Panc1 (cell line): ENCODE measurements around the gene CACNA1G. TPM values are rescaled to one million over a fixed set of nuclear protein-coding genes. Genes with fewer than 3 reads are reported as not detected.

Experiments used
- ATAC-seq: fragments of 200-7000 bp; cut with Tn5 transposase; 2 replicates; pipeline ENCODE4 v1.9.1; 2020; ENCODE audit warnings: mild to moderate bottlenecking, moderate library complexity
- BruUV-seq: library from RNA; stranded (reverse); fragments of 400-500 nt; replicated peaks from 2 replicates; lab custom pipeline; 2021; lab: Mats Ljungman, UMichigan
- CTCF ChIA-PET: fragments of 300-600 bp; sonication (Branson Sonifier 250); formaldehyde crosslinking; loops from one replicate; lab custom pipeline; 2022; ENCODE audit warnings: antibody characterized with exemption; lab: Charles Lee
- POLR2A ChIA-PET: fragments of 300-600 bp; sonication (Branson Sonifier 250); formaldehyde crosslinking; loops from one replicate; lab custom pipeline; 2022; ENCODE audit warnings: antibody characterized with exemption; lab: Charles Lee
- DNase-seq: peaks from one replicate; pipeline ENCODE4 v3.0.0-alpha.2; 2010; ENCODE audit warnings: low read depth, low spot score
- H3K27ac ChIP-seq: 2 replicates; pipeline ENCODE4 v1.5.1; 2011; ENCODE audit warnings: mild to moderate bottlenecking, low read length, inconsistent platforms
- H3K27me3 ChIP-seq: fragments of 200-500 bp; sonication (Bioruptor generic); 2 replicates; pipeline ENCODE4 v1.6.0; 2014; ENCODE audit warnings: low read length, inconsistent platforms; ENCODE audit not compliant: control insufficient read depth, insufficient read depth
- H3K36me3 ChIP-seq: fragments of 200-500 bp; sonication (Bioruptor generic); 2 replicates; pipeline ENCODE4 v1.5.1; 2014; ENCODE audit warnings: inconsistent platforms, mild to moderate bottlenecking, low read length, moderate library complexity; ENCODE audit not compliant: control insufficient read depth, insufficient read depth
- H3K4me1 ChIP-seq: 2 replicates; pipeline ENCODE4 v1.5.1; 2011; ENCODE audit warnings: inconsistent platforms, mild to moderate bottlenecking, low read length, moderate library complexity; ENCODE audit not compliant: control insufficient read depth, insufficient read depth
- H3K4me3 ChIP-seq, 2 experiments: 2 replicates each; pipeline ENCODE4 v1.5.1; 2011 to 2012; ENCODE audit warnings: low read depth in 2 of 2, low read length in 2 of 2, mild to moderate bottlenecking in 2 of 2, inconsistent platforms in 1 of 2, moderate library complexity in 1 of 2
- H3K9me3 ChIP-seq: fragments of 200-500 bp; sonication (Bioruptor generic); 2 replicates; pipeline ENCODE4 v1.5.1; 2014; ENCODE audit warnings: low read depth, mild to moderate bottlenecking, inconsistent platforms, low read length, moderate library complexity; ENCODE audit not compliant: control insufficient read depth, insufficient read depth
- POLR2AphosphoS5 ChIP-seq: IDR thresholded peaks from 2 replicates; pipeline ENCODE4 v1.6.1; 2012; ENCODE audit warnings: mild to moderate bottlenecking, low read depth, low read length, moderate library complexity
- SIN3A ChIP-seq: IDR thresholded peaks from 2 replicates; pipeline ENCODE4 v1.6.1; 2012; ENCODE audit warnings: low read depth, mild to moderate bottlenecking, low read length, moderate library complexity, borderline replicate concordance; ENCODE audit not compliant: insufficient read depth
- TCF7L2 ChIP-seq: IDR thresholded peaks from 2 replicates; pipeline ENCODE4 v1.6.1; 2011; ENCODE audit warnings: mild to moderate bottlenecking, low read depth, low read length, inconsistent platforms
- in situ Hi-C: cut with HindIII; loops from 2 replicates; pipeline ENCODE4 v1.10.0; 2016; ENCODE audit warnings: low sequenced_read_pairs, low pct_unique_long_range_greater_than_20kb
- intact Hi-C: fragments of 100-400 bp; cut with micrococcal nuclease; formaldehyde crosslinking; loops from one replicate; pipeline ENCODE4 v1.10.0; 2022; ENCODE audit not compliant: unreplicated experiment
- total RNA-seq: library from RNA; stranded (reverse); gene quantifications from one replicate; pipeline ENCODE4 v1.2.1, GENCODE V29; 2021; ENCODE audit not compliant: unreplicated experiment
- TF ChIP-seq, protein P1 (sequence below): fragments of 450-650 bp; IDR thresholded peaks from 2 replicates; pipeline ENCODE4 v1.5.1; 2017; ENCODE audit warnings: mild to moderate bottlenecking
- TF ChIP-seq, protein P2 (sequence below), 2 experiments: IDR thresholded peaks; 2 replicates each; pipeline ENCODE4 v1.6.1; 2011 to 2012; ENCODE audit warnings: low read depth in 2 of 2, control low read depth in 1 of 2, low read length in 1 of 2, mild to moderate bottlenecking in 1 of 2, moderate library complexity in 1 of 2; ENCODE audit not compliant: insufficient read depth in 1 of 2

CACNA1G gene
- total RNA-seq, 1 experiment from 2014 or later, result 10.0 TPM

DNA sequence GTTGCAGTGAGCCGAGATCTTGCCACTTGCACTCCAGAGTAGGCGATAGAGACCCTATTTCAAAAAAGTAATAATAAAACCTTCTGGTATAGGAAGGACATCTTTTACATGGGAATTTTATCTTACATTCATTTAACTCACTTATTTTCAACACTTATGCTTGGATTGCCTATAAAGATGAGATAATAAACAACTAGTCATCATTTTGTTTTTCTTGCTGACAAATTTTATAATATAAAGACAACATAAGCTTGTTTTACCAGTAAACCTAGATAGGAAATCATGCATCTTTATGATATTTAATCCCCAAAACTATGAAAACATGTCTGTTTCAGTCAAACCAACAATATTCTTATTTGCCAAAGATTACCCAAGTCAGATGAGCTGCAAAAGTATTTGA is 91.1 kb downstream of the CACNA1G start:
- in situ Hi-C loops (no loop called here), intact Hi-C loops (no loop called here)
- Histone ChIP-seq H3K4me3 (no peak overlapping the region), H3K36me3 (no peaks in the 10 kb centered on the region), H3K4me1 (peaks cover 25% of the 10 kb centered on the region), H3K9me3 (no peaks in the 10 kb centered on the region; the same call in 1 of the 2 replicates), H3K27ac (no peak overlapping the region), H3K27me3 (no peaks in the 10 kb centered on the region)
- ChIA-PET POLR2A (interaction anchor here (0.6 kb wide), 1 partner anchor 1688 kb away, joined by 9 read pairs; no protein-coding TSS in a partner anchor), CTCF (interaction anchor here (0.5 kb wide), 1 partner anchor 10 kb away, joined by 6 read pairs; no protein-coding TSS in a partner anchor)
- TF ChIP-seq, protein P1, sequence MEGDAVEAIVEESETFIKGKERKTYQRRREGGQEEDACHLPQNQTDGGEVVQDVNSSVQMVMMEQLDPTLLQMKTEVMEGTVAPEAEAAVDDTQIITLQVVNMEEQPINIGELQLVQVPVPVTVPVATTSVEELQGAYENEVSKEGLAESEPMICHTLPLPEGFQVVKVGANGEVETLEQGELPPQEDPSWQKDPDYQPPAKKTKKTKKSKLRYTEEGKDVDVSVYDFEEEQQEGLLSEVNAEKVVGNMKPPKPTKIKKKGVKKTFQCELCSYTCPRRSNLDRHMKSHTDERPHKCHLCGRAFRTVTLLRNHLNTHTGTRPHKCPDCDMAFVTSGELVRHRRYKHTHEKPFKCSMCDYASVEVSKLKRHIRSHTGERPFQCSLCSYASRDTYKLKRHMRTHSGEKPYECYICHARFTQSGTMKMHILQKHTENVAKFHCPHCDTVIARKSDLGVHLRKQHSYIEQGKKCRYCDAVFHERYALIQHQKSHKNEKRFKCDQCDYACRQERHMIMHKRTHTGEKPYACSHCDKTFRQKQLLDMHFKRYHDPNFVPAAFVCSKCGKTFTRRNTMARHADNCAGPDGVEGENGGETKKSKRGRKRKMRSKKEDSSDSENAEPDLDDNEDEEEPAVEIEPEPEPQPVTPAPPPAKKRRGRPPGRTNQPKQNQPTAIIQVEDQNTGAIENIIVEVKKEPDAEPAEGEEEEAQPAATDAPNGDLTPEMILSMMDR, result no peak
- TF ChIP-seq POLR2AphosphoS5, result no peak; the same call in 1 of the 2 replicates
- DNase-seq, result no peak
- ATAC-seq, result no peak
- BruUV-seq, result no TSS peak

DNA sequence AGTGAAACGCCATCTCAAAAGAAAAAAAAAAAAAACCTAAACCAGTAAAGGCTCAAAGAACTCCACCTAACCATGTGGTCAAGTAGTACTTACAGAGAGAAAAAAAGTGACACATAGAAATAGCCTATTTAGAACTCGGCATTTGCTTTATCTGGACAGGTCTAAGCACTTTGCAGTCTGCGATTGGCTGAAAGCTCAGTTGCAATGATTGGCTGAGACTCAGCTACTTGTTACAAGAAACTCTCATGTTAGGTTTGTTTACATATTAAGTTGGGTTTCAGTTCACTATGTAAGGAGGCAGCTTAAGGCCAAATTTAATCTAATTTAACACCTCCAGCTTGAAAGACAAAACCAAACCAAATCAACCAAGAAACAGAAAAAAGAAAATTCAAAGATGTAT is 93.2 kb downstream of the CACNA1G start:
- intact Hi-C loops, result no loop called here
- Histone ChIP-seq H3K27ac (no peak overlapping the region; the same call in 1 of the 2 replicates), H3K4me3 (no peak overlapping the region), H3K27me3 (no peaks in the 10 kb centered on the region), H3K9me3 (no peaks in the 10 kb centered on the region; the same call in 1 of the 2 replicates), H3K36me3 (no peaks in the 10 kb centered on the region), H3K4me1 (peaks cover 20% of the 10 kb centered on the region)
- ChIA-PET CTCF (interaction anchor here (0.6 to 0.7 kb wide), 2 partner anchors 25 to 92 kb away, joined by 4 to 6 read pairs; no protein-coding TSS in a partner anchor), POLR2A (interaction anchor here (0.6 to 0.9 kb wide), 3 partner anchors 9 to 93 kb away, joined by 3 to 11 read pairs (median 7); no protein-coding TSS in a partner anchor)
- in situ Hi-C loops, result no loop called here
- TF ChIP-seq, protein P2, sequence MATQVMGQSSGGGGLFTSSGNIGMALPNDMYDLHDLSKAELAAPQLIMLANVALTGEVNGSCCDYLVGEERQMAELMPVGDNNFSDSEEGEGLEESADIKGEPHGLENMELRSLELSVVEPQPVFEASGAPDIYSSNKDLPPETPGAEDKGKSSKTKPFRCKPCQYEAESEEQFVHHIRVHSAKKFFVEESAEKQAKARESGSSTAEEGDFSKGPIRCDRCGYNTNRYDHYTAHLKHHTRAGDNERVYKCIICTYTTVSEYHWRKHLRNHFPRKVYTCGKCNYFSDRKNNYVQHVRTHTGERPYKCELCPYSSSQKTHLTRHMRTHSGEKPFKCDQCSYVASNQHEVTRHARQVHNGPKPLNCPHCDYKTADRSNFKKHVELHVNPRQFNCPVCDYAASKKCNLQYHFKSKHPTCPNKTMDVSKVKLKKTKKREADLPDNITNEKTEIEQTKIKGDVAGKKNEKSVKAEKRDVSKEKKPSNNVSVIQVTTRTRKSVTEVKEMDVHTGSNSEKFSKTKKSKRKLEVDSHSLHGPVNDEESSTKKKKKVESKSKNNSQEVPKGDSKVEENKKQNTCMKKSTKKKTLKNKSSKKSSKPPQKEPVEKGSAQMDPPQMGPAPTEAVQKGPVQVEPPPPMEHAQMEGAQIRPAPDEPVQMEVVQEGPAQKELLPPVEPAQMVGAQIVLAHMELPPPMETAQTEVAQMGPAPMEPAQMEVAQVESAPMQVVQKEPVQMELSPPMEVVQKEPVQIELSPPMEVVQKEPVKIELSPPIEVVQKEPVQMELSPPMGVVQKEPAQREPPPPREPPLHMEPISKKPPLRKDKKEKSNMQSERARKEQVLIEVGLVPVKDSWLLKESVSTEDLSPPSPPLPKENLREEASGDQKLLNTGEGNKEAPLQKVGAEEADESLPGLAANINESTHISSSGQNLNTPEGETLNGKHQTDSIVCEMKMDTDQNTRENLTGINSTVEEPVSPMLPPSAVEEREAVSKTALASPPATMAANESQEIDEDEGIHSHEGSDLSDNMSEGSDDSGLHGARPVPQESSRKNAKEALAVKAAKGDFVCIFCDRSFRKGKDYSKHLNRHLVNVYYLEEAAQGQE (IDR thresholded peaks at IDR 0.05; ENCODE audit: insufficient read depth in 1 of 2, low read depth in 2 of 2, low read length in 1 of 2), result no peak
- TF ChIP-seq, protein P1, result no peak
- TF ChIP-seq SIN3A (no peak), TCF7L2 (no peak), POLR2AphosphoS5 (no peak)
- BruUV-seq, result no TSS peak
- ATAC-seq, result no peak
- no peak for DNase-seq
